PC-9 (cell line): Measurements from ENCODE around the gene DNAJC22. TPM values are rescaled to one million over a fixed set of nuclear protein-coding genes. Genes with fewer than 3 reads are reported as not detected.
A peak's percentile ranks its signal among the peaks of the same experiment; 100 is the strongest.

Source experiments
- BruUV-seq: library from RNA; stranded (reverse); fragments of 400-500 nt; replicated peaks from 2 replicates; lab custom pipeline; 2021; lab: Mats Ljungman, UMichigan
- CTCF ChIA-PET: fragments of 300-600 bp; sonication (Branson Sonifier 250); formaldehyde crosslinking; loops from one replicate; lab custom pipeline; 2022; ENCODE audit warnings: antibody characterized with exemption; lab: Charles Lee
- POLR2A ChIA-PET: fragments of 300-600 bp; sonication (Branson Sonifier 250); formaldehyde crosslinking; loops from one replicate; lab custom pipeline; 2022; ENCODE audit warnings: antibody characterized with exemption; ENCODE audit not compliant: unreplicated experiment; lab: Charles Lee
- DNase-seq, 2 experiments: peaks; one replicate each; pipeline versions ENCODE4 v3.0.0 to v3.0.0-alpha.2; 2015 to 2022; ENCODE audit warnings: mixed read lengths in 1 of 2
- H2AFZ ChIP-seq: fragments of 200-600 bp; sonication (generic); 2 replicates; pipeline ENCODE4 v1.8.1; 2017; ENCODE audit warnings: antibody characterized with exemption
- H3F3A ChIP-seq: fragments of 200-600 bp; sonication (generic); 2 replicates; pipeline ENCODE4 v1.8.1; 2017; ENCODE audit warnings: antibody characterized with exemption, mild to moderate bottlenecking, low read depth; ENCODE audit not compliant: insufficient read depth
- H3K27ac ChIP-seq: fragments of 200-600 bp; sonication (generic); 2 replicates; pipeline ENCODE4 v1.6.1; 2016; ENCODE audit warnings: mixed run types
- H3K27me3 ChIP-seq: fragments of 200-600 bp; sonication (generic); 2 replicates; pipeline ENCODE4 v1.6.1; 2016; ENCODE audit warnings: low read depth, mixed run types; ENCODE audit not compliant: insufficient read depth
- H3K36me3 ChIP-seq: fragments of 200-600 bp; sonication (generic); 2 replicates; pipeline ENCODE4 v1.6.1; 2016; ENCODE audit warnings: low read depth, mixed run types
- H3K4me1 ChIP-seq: fragments of 200-600 bp; sonication (generic); replicated peaks from 2 replicates; pipeline ENCODE4 v1.6.1; 2016; ENCODE audit warnings: mixed run types; ENCODE audit not compliant: insufficient read depth
- H3K4me2 ChIP-seq: fragments of 200-600 bp; sonication (generic); 2 replicates; pipeline ENCODE4 v1.6.1; 2017; ENCODE audit warnings: mixed run types
- H3K4me3 ChIP-seq: fragments of 200-600 bp; sonication (generic); 2 replicates; pipeline ENCODE4 v1.6.1; 2016; ENCODE audit warnings: mixed run types
- H3K79me2 ChIP-seq: fragments of 200-600 bp; sonication (generic); 2 replicates; pipeline ENCODE4 v1.6.1; 2017; ENCODE audit warnings: low read depth, mixed run types
- H3K9me2 ChIP-seq: fragments of 200-600 bp; sonication (generic); 2 replicates; pipeline ENCODE4 v1.8.1; 2017; ENCODE audit warnings: mild to moderate bottlenecking; ENCODE audit not compliant: insufficient read depth
- H3K9me3 ChIP-seq: fragments of 200-600 bp; sonication (generic); 2 replicates; pipeline ENCODE4 v1.8.1; 2016; ENCODE audit warnings: low read depth; ENCODE audit not compliant: insufficient read depth
- H4K20me1 ChIP-seq: fragments of 200-600 bp; sonication (generic); 2 replicates; pipeline ENCODE4 v1.8.1; 2017; ENCODE audit not compliant: insufficient read depth
- EZH2 ChIP-seq: fragments of 200-600 bp; sonication (generic); IDR thresholded peaks from 2 replicates; pipeline ENCODE4 v1.8.0; 2017; ENCODE audit warnings: antibody characterized with exemption, low read depth
- intact Hi-C: fragments of 100-400 bp; cut with micrococcal nuclease; formaldehyde crosslinking; loops from one replicate; pipeline ENCODE4 v1.10.0; 2022; ENCODE audit not compliant: unreplicated experiment
- total RNA-seq: library from RNA; stranded (reverse); gene quantifications from 2 replicates; pipeline ENCODE4 v1.2.3, GENCODE V29; 2021
- TF ChIP-seq, protein P1 (sequence below): fragments of 200-600 bp; sonication (generic); conservative IDR thresholded peaks from 2 replicates; pipeline ENCODE4 v1.6.1; 2017; ENCODE audit warnings: mixed run types, antibody characterized with exemption, mild to moderate bottlenecking, moderate library complexity

DNAJC22 gene
- total RNA-seq, 1 experiment from 2014 or later = 3.7 TPM

GRCh38 chr12:49347311-49348193 lies 864 bp downstream of the DNAJC22 start:
- H3K4me2 ChIP-seq = peak overlapping the region; percentile 90
- H3K9me2 ChIP-seq = no peaks in the 10 kb centered on the region
- ChIA-PET POLR2A (interaction anchor here (0.5 to 0.7 kb wide), 5 partner anchors 19 to 393 kb away, joined by 3 to 7 read pairs (median 4); no protein-coding TSS in a partner anchor), CTCF (interaction anchor here (0.6 to 2.2 kb wide), 14 partner anchors 8 to 494 kb away, joined by 3 to 11 read pairs (median 5); partner anchors contain the start of genes C1QL4, SPATS2, TROAP and TUBA1C)
- peak overlapping the region; percentile 71; the same call in 1 of the 2 replicates for H2AFZ ChIP-seq
- H3K9me3 ChIP-seq = no peaks in the 10 kb centered on the region
- peaks cover 28% of the 10 kb centered on the region for H3K4me1 ChIP-seq
- no peak overlapping the region for H3K27ac ChIP-seq
- no peaks in the 10 kb centered on the region for H3F3A ChIP-seq
- no peaks in the 10 kb centered on the region for H3K36me3 ChIP-seq
- TF ChIP-seq, protein P1, sequence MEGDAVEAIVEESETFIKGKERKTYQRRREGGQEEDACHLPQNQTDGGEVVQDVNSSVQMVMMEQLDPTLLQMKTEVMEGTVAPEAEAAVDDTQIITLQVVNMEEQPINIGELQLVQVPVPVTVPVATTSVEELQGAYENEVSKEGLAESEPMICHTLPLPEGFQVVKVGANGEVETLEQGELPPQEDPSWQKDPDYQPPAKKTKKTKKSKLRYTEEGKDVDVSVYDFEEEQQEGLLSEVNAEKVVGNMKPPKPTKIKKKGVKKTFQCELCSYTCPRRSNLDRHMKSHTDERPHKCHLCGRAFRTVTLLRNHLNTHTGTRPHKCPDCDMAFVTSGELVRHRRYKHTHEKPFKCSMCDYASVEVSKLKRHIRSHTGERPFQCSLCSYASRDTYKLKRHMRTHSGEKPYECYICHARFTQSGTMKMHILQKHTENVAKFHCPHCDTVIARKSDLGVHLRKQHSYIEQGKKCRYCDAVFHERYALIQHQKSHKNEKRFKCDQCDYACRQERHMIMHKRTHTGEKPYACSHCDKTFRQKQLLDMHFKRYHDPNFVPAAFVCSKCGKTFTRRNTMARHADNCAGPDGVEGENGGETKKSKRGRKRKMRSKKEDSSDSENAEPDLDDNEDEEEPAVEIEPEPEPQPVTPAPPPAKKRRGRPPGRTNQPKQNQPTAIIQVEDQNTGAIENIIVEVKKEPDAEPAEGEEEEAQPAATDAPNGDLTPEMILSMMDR = peak; percentile 98
- no peak for TF ChIP-seq EZH2
- H3K4me3 ChIP-seq = peak overlapping the region; percentile 62
- H3K79me2 ChIP-seq = no peaks in the 10 kb centered on the region
- H4K20me1 ChIP-seq = no peaks in the 10 kb centered on the region
- peak in 1 of 2 experiments; percentile 88 for DNase-seq
- intact Hi-C loops = loop anchor here (2.0 to 5.0 kb wide), 2 partner anchors 59 to 275 kb away; partner anchors contain the start of gene PRPF40B
- peaks cover 37% of the 10 kb centered on the region for H3K27me3 ChIP-seq
- no TSS peak for BruUV-seq

GRCh38 chr12:49348781-49349180 lies 2.1 kb downstream of the DNAJC22 start:
- Histone ChIP-seq H2AFZ (no peak overlapping the region), H3K36me3 (no peaks in the 10 kb centered on the region), H3K4me2 (no peak overlapping the region), H3K27me3 (peaks cover 34% of the 10 kb centered on the region), H3K79me2 (no peaks in the 10 kb centered on the region), H3K4me1 (peaks cover 28% of the 10 kb centered on the region), H4K20me1 (no peaks in the 10 kb centered on the region), H3F3A (no peaks in the 10 kb centered on the region), H3K4me3 (no peak overlapping the region), H3K9me2 (no peaks in the 10 kb centered on the region), H3K9me3 (no peaks in the 10 kb centered on the region), H3K27ac (no peak overlapping the region)
- no TSS peak for BruUV-seq
- intact Hi-C loops = loop anchor here (5.0 kb wide), 1 partner anchor 274 kb away; the partner anchor contains the start of gene PRPF40B
- TF ChIP-seq EZH2 = no peak
- TF ChIP-seq, protein P1 = no peak
- ChIA-PET CTCF (no interaction called here), POLR2A (no interaction called here)
- DNase-seq = no peak

DNA sequence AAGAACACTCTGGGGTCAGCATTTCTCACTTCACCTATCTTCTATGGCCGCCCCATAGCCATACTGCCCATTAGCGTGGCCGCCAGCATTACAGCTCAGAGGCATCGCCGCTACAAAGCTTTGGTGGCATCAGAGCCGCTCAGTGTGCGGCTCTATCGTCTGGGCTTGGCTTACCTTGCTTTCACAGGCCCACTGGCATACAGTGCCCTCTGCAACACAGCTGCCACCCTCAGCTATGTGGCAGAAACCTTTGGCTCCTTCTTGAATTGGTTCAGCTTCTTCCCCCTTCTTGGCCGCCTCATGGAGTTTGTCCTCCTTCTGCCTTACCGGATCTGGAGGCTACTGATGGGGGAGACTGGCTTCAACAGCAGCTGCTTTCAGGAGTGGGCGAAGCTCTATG lies 2.6 kb downstream of the DNAJC22 start:
- Histone ChIP-seq H3K27me3 (peaks cover 29% of the 10 kb centered on the region), H4K20me1 (no peaks in the 10 kb centered on the region), H2AFZ (no peak overlapping the region), H3K36me3 (no peaks in the 10 kb centered on the region), H3K79me2 (no peaks in the 10 kb centered on the region), H3K27ac (no peak overlapping the region), H3F3A (no peaks in the 10 kb centered on the region), H3K4me1 (peaks cover 28% of the 10 kb centered on the region), H3K9me2 (no peaks in the 10 kb centered on the region), H3K4me2 (no peak overlapping the region), H3K9me3 (no peaks in the 10 kb centered on the region), H3K4me3 (no peak overlapping the region)
- BruUV-seq = no TSS peak
- CTCF ChIA-PET = no interaction called here
- intact Hi-C loops = loop anchor here (5.0 kb wide), 1 partner anchor 273 kb away; the partner anchor contains the start of gene PRPF40B
- TF ChIP-seq EZH2 = no peak
- TF ChIP-seq, protein P1 = no peak
- DNase-seq = no peak
- POLR2A ChIA-PET = no interaction called here
